Right lobe of liver (tissue), 4 donors: Measurements from ENCODE around the gene CDH13.

Source experiments
- POLR2A ChIP-seq: fragments of 450-650 bp; IDR thresholded peaks from one replicate; pipeline ENCODE4 v1.6.1; 2017; ENCODE audit warnings: antibody characterized with exemption, mild to moderate bottlenecking
- TF ChIP-seq, protein P1 (sequence below), 4 donors: fragments of 200-600 bp in 3 of 4; fragments of 450-650 bp in 1 of 4; IDR thresholded peaks; one replicate each; pipeline versions ENCODE4 v1.5.1 to v1.8.0; 2016 to 2022; ENCODE audit warnings: antibody characterized with exemption in 4 of 4, mild to moderate bottlenecking in 2 of 4
- donor health status: DM: no; HTN: no; CAD: no.
- donor health status: DM: no; HTN: no; CAD: no.
- donor health status: DM: no; HTN: yes; CAD: no.

DNA sequence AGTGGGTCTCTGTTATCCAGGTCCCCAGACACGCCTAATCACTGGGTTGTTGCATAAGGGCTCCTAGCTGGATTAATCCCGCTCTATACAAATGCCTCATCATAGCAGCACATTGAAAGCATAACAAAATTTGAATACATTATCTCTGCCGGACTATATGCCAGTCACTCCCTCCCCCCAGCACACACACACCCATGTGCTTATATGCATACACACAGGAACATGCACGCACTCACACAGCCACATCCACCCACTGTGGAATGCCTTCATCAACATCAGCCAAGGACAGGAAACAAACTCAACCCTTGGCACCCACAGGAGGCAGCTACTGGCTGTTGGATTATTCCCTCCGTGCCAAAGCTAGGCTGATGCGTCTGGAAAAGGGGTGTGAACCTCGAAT is 3.5 kb upstream of the CDH13 start:
- TF ChIP-seq POLR2A: no peak
- TF ChIP-seq, protein P1, sequence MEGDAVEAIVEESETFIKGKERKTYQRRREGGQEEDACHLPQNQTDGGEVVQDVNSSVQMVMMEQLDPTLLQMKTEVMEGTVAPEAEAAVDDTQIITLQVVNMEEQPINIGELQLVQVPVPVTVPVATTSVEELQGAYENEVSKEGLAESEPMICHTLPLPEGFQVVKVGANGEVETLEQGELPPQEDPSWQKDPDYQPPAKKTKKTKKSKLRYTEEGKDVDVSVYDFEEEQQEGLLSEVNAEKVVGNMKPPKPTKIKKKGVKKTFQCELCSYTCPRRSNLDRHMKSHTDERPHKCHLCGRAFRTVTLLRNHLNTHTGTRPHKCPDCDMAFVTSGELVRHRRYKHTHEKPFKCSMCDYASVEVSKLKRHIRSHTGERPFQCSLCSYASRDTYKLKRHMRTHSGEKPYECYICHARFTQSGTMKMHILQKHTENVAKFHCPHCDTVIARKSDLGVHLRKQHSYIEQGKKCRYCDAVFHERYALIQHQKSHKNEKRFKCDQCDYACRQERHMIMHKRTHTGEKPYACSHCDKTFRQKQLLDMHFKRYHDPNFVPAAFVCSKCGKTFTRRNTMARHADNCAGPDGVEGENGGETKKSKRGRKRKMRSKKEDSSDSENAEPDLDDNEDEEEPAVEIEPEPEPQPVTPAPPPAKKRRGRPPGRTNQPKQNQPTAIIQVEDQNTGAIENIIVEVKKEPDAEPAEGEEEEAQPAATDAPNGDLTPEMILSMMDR (IDR thresholded peaks at IDR 0.05): no peak
